Bronchial epithelial cell (primary cell): ENCODE measurements around the gene C2orf81. TPM values are rescaled to one million over a fixed set of nuclear protein-coding genes. Genes with fewer than 3 reads are reported as not detected.

Experiments used
- DNase-seq: peaks from one replicate; pipeline ENCODE4 v3.0.0-alpha.2; 2010; ENCODE audit warnings: low read depth
- FAIRE-seq: peaks from 2 replicates; lab custom pipeline; 2011; peaks lifted over from hg19 to GRCh38; lab: Jason Lieb, UNC
- H3K27me3 ChIP-seq: 2 replicates; pipeline ENCODE4 v1.5.1; 2011; ENCODE audit warnings: low read length; ENCODE audit not compliant: control insufficient read depth, insufficient read depth
- H3K36me3 ChIP-seq: 2 replicates; pipeline ENCODE4 v1.5.1; 2011; ENCODE audit warnings: low read length; ENCODE audit not compliant: control insufficient read depth, insufficient read depth
- H3K4me3 ChIP-seq: 2 replicates; pipeline ENCODE4 v1.5.1; 2011; ENCODE audit warnings: mild to moderate bottlenecking, low read depth, low read length, control low read depth
- total RNA-seq: library from RNA; depleted of rRNA; stranded (reverse); fragments of >200 nt; gene quantifications from 2 replicates; pipeline ENCODE4 v1.2.1, GENCODE V29; 2014
- TF ChIP-seq, protein P1 (sequence below): IDR thresholded peaks from 2 replicates; pipeline ENCODE4 v1.5.1; 2011; ENCODE audit warnings: mild to moderate bottlenecking, moderate library complexity, low read length, control low read depth, inconsistent platforms; ENCODE audit not compliant: insufficient read depth, severe bottlenecking

Gene C2orf81
- total RNA-seq, 1 donor from 2014 or later: 0.26 TPM

DNA sequence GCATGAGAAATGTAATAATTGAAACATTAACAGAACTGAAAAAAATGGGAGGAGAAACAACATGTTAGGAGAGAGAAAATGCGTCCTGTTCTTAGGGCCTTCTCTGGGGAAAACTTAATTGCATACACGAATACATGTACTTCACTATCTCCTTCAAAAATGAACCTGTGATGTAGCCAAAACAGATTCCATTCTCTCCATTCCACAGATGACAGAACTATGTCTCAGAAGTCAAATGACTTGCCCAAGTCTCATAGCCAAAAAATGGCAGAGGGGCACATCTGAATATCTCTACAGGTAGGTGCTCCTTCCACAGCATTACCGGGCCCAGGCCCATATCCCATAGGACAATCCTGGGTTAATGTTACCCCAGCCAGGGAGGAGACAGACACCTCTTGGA lies 37.4 kb downstream of the C2orf81 start:
- Histone ChIP-seq H3K27me3 (no peaks in the 10 kb centered on the region), H3K4me3 (no peak overlapping the region), H3K36me3 (no peaks in the 10 kb centered on the region)
- TF ChIP-seq, protein P1, sequence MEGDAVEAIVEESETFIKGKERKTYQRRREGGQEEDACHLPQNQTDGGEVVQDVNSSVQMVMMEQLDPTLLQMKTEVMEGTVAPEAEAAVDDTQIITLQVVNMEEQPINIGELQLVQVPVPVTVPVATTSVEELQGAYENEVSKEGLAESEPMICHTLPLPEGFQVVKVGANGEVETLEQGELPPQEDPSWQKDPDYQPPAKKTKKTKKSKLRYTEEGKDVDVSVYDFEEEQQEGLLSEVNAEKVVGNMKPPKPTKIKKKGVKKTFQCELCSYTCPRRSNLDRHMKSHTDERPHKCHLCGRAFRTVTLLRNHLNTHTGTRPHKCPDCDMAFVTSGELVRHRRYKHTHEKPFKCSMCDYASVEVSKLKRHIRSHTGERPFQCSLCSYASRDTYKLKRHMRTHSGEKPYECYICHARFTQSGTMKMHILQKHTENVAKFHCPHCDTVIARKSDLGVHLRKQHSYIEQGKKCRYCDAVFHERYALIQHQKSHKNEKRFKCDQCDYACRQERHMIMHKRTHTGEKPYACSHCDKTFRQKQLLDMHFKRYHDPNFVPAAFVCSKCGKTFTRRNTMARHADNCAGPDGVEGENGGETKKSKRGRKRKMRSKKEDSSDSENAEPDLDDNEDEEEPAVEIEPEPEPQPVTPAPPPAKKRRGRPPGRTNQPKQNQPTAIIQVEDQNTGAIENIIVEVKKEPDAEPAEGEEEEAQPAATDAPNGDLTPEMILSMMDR: no peak
- DNase-seq: no peak
- no peak for FAIRE-seq

DNA sequence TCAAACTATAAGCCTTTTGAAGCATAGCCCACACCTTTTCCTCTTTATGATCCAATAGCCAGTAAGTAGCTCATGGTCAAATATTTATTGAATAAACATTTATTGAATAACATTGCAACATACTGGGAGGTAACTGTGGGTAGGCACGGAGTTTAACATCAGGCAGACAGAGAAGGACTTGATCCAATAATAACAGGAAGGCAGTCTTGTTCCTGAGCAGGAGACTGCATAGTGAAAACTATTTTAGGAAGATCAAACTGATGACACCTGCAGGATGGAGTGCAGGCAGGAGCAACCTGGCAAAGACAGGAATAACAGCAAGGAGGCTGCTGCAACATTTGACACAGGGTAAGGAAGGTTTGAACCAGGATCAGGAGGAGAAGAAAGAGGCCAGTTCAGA lies 38.2 kb downstream of the C2orf81 start:
- Histone ChIP-seq H3K36me3 (no peaks in the 10 kb centered on the region), H3K4me3 (no peak overlapping the region), H3K27me3 (no peaks in the 10 kb centered on the region)
- FAIRE-seq (no peak), DNase-seq (peak; percentile 34)
- TF ChIP-seq, protein P1: no peak

DNA sequence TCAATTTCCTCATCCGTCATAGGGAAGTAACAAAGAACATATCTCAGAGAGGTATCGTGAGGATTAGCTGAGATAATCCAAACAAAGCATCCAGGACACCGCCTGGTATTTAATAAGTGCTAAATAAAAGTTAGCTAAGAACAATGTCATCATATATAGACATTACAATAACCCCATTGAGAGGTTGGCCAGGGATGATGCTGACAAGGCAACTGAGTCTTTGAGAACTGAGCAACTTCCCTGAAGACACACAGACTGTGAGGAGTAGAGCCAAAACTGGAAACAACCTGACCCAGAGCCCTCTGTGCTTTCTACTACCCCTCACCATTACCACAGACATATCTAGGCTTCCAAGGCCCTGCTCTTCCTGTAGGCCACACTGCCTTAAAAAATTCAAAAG lies 39.7 kb downstream of the C2orf81 start:
- DNase-seq (no peak), FAIRE-seq (no peak)
- H3K4me3 ChIP-seq: no peak overlapping the region
- H3K36me3 ChIP-seq: peaks cover 5% of the 10 kb centered on the region
- TF ChIP-seq, protein P1: no peak
- H3K27me3 ChIP-seq: no peaks in the 10 kb centered on the region

DNA sequence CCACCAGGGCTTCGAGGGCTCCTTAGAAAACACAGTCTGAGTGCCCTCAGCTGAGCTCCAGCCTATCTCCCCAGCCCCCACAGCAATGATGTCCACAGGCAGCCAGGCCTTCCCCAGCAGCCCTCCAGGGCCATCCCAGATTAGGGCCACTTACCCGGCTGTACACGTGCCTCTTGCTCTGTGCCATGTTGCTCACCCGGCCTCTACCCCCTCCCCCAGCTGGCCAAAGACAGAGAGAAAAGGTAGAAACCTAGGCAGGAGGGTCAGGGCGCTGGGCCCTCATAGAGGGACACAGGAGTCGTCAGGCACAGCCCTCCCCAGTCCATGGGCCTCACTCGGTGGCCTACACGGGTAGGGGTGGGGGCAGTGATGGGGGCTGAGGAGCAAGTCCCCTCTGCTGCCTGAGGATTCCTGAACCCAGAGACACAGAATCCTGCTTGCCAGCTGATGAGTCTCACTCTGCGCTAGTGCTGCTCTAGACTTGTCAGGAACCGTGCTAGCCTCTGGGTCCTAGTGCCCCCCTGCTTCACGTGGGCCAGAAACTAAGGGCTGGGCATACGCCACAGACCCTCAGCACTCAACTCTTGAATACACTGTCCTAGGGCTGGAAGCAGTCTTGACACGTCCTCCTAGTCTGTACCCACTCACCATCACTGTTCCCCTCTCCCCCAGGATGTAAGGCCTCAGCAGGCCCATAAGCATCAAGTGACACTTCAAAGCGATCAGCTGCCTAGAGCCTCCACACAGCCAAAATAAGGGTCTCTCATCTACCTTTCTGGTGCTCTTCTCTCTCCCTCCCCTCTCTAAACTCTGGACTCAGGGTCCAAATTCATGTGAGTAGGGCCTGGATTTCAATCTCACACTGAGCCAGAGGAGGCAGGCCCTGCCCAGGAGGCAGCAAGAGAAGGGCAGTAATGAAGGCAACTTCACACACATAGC lies 41.3 kb downstream of the C2orf81 start, which contains the start of gene DCTN1:
Gene DCTN1, minus strand, starts transcription at position 461 of the 939 bp plus-strand sequence. Its CDS starts 274 bp downstream, at position 187.
- TF ChIP-seq, protein P1: no peak
- FAIRE-seq: no peak
- Histone ChIP-seq H3K36me3 (peaks cover 5% of the 10 kb centered on the region), H3K4me3 (peak within 1 kb of the TSS; percentile 20), H3K27me3 (no peaks in the 10 kb centered on the region)
- DNase-seq: peak; percentile 56

DNA sequence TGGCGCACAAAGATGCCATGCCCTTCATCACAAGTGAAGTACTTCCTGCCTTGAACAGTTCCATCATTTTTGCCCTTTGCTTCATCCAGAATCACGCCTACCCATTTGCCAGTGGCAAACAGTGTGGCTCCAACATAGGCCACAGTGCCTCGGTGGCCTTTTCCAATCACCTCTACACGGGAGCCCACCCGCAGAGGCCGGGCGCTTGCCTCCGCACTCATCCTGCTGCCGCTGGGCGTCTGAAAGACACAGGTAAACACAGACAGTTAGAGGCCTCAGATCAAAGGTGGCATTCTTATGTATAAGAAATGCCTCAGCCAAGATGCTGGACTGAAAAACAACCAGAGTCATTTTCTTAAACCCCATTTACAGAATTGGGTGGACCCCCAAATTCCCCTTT lies 43.4 kb downstream of the C2orf81 start:
- FAIRE-seq: no peak
- H3K36me3 ChIP-seq: peaks cover 5% of the 10 kb centered on the region
- DNase-seq: no peak
- H3K27me3 ChIP-seq: no peaks in the 10 kb centered on the region
- H3K4me3 ChIP-seq: no peak overlapping the region
- TF ChIP-seq, protein P1: no peak
